ENCODE measurements around the gene MEGF11. TPM values are rescaled to one million over a fixed set of nuclear protein-coding genes. Genes with fewer than 3 reads are reported as not detected.

MEGF11 gene
- total RNA-seq, 1 donor from 2014 or later, result 0.77 TPM

DNA sequence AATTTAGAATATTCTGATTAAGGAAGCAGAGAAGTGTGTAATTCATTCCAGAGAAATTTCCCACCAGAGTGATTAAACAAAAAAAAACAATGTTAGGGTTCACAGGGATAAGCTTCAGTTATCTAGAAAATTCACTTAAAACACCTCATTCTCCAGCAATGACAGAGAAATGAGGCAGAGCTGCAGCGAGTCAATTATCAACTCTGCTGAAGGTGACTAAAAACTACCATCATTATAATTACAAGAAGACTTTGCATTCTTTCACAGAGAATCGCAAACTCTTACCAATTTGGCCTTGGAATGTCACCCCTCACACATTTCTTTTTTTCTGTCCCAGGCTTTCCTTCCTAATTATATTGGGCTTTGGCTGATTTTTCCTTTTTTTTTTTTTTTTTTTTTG lies 267.1 kb downstream of the MEGF11 start:
- H3K9me3 Mint-ChIP-seq (ENCODE audit: unreplicated experiment), result no peaks in the 10 kb centered on the region
- H3K27me3 Mint-ChIP-seq (ENCODE audit: unreplicated experiment), result peaks cover 3% of the 10 kb centered on the region
- DNase-seq (ENCODE audit: low spot score), result no peak
- no peak overlapping the region for H3K27ac Mint-ChIP-seq (ENCODE audit: unreplicated experiment)
- no peaks in the 10 kb centered on the region for H3K36me3 Mint-ChIP-seq (ENCODE audit: low read depth, unreplicated experiment)
- peaks cover 10% of the 10 kb centered on the region for H3K4me1 Mint-ChIP-seq (ENCODE audit: unreplicated experiment)
- TF ChIP-seq, protein P1, sequence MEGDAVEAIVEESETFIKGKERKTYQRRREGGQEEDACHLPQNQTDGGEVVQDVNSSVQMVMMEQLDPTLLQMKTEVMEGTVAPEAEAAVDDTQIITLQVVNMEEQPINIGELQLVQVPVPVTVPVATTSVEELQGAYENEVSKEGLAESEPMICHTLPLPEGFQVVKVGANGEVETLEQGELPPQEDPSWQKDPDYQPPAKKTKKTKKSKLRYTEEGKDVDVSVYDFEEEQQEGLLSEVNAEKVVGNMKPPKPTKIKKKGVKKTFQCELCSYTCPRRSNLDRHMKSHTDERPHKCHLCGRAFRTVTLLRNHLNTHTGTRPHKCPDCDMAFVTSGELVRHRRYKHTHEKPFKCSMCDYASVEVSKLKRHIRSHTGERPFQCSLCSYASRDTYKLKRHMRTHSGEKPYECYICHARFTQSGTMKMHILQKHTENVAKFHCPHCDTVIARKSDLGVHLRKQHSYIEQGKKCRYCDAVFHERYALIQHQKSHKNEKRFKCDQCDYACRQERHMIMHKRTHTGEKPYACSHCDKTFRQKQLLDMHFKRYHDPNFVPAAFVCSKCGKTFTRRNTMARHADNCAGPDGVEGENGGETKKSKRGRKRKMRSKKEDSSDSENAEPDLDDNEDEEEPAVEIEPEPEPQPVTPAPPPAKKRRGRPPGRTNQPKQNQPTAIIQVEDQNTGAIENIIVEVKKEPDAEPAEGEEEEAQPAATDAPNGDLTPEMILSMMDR (IDR thresholded peaks at IDR 0.05; ENCODE audit: unreplicated experiment), result no peak
- H3K4me3 Mint-ChIP-seq (ENCODE audit: unreplicated experiment), result no peak overlapping the region

DNA sequence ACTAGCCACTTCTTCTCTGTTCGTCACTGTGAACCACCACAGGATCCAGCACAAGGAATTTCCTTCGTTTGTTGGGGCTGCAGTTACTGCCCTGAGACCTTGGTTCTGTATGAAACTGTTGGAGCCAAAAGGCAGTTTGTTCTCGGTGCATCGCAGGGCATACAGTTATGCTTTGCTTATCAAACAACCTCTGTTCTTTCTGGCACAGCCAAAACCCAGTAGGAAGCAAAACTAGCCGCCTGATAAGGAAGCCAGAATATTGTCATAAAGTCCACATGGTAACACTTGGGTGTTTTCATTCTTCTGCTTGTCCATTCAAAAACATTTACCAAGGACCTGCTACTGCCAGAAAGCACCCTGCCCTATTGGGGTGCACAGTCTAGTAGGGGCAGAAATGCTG lies 268.2 kb downstream of the MEGF11 start:
- TF ChIP-seq, protein P1 (IDR thresholded peaks at IDR 0.05; ENCODE audit: unreplicated experiment), result no peak
- Mint-ChIP-seq H3K4me1 (ENCODE audit: unreplicated experiment) (peaks cover 10% of the 10 kb centered on the region), H3K27ac (ENCODE audit: unreplicated experiment) (no peak overlapping the region), H3K36me3 (ENCODE audit: low read depth, unreplicated experiment) (no peaks in the 10 kb centered on the region), H3K4me3 (ENCODE audit: unreplicated experiment) (no peak overlapping the region), H3K9me3 (ENCODE audit: unreplicated experiment) (no peaks in the 10 kb centered on the region), H3K27me3 (ENCODE audit: unreplicated experiment) (peaks cover 5% of the 10 kb centered on the region)
- no peak for DNase-seq (ENCODE audit: low spot score)

DNA sequence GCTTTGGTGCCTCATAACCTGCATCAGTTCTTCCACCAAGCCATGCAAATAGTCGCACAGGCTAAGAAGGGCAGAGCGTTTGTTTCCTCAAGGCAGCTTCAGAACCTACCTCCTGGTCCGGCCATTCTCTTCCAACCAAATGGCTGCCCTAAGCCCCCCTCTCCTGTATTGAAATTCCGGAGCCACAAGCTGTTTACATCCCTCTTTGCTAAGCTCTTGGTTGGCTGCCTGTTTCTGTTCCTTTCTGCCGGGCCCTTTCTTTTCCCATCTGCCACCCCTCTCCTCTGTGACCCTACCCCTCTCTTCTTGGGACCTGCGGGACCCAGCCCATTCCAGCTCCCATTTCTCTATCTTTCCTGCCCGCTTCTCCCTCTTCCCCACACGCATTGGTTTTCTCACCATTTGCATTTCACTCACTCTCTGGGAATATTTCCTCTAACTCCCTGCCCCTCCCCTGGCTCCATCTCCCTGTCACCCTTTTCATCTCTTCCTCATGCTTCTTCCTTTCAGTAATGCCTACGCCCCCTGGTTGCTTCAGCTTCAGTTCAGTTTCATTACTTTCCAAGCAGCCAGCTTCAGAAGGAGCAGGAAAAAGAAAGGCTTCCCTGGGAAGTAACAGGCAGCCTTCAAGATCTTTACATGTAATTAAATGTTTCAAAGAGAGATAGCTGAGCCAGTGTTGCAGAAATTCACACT lies 270.8 kb downstream of the MEGF11 start:
- H3K9me3 Mint-ChIP-seq (ENCODE audit: unreplicated experiment), result no peaks in the 10 kb centered on the region
- H3K27me3 Mint-ChIP-seq (ENCODE audit: unreplicated experiment), result peaks cover 6% of the 10 kb centered on the region
- TF ChIP-seq, protein P1 (IDR thresholded peaks at IDR 0.05; ENCODE audit: unreplicated experiment), result no peak
- H3K4me1 Mint-ChIP-seq (ENCODE audit: unreplicated experiment), result peaks cover 10% of the 10 kb centered on the region
- no peak overlapping the region for H3K27ac Mint-ChIP-seq (ENCODE audit: unreplicated experiment)
- H3K4me3 Mint-ChIP-seq (ENCODE audit: unreplicated experiment), result no peak overlapping the region
- no peaks in the 10 kb centered on the region for H3K36me3 Mint-ChIP-seq (ENCODE audit: low read depth, unreplicated experiment)
- DNase-seq (ENCODE audit: low spot score), result no peak

DNA sequence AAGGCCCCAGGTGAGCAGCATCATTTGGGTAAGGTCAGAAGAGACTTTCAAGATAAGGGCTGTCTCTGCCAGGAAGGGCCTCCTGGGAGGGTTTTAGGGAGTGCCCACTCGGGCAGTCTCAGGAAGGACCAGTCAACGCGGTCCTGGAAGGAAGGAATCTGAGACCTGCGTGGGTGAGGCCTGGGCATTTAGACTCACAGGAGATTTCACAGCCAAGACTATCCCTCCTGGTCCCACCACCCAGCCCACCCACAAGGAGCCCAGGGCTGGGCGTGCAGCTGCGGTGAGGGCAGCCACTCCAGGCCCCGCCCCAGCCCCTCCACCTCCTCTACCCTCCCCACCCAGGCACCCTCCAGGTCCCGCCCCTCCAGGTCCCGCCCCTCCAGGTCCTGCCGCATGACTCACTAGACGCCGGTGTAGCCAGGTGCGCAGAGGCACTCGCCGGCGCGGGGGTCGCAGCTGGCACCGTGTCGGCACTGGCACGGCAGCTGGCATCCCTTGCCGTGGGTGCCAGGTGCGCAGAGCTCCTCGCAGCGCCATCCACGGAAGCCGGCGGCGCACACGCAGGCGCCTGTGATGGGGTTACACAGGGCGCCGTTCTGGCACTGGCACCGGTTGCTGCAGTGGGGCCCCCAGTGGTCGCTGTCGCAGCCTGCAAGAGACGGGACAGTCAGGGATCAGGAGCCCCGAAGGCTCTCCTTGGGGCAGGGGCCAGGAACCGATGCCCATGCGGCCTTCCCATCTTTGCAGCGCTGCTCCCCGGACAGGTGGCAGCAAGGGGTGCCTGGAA lies 271.5 kb downstream of the MEGF11 start:
- peaks cover 10% of the 10 kb centered on the region for H3K4me1 Mint-ChIP-seq (ENCODE audit: unreplicated experiment)
- TF ChIP-seq, protein P1 (IDR thresholded peaks at IDR 0.05; ENCODE audit: unreplicated experiment), result peak; percentile 27
- no peak overlapping the region for H3K27ac Mint-ChIP-seq (ENCODE audit: unreplicated experiment)
- H3K4me3 Mint-ChIP-seq (ENCODE audit: unreplicated experiment), result no peak overlapping the region
- no peaks in the 10 kb centered on the region for H3K36me3 Mint-ChIP-seq (ENCODE audit: low read depth, unreplicated experiment)
- H3K9me3 Mint-ChIP-seq (ENCODE audit: unreplicated experiment), result no peaks in the 10 kb centered on the region
- H3K27me3 Mint-ChIP-seq (ENCODE audit: unreplicated experiment), result peaks cover 6% of the 10 kb centered on the region
- DNase-seq (ENCODE audit: low spot score), result peak; percentile 52
